ENCODE data around the gene EPN3. TPM values are rescaled to one million over a fixed set of nuclear protein-coding genes. Genes with fewer than 3 reads are reported as not detected.

Gene EPN3
- total RNA-seq, result not detected

- ChIA-PET CTCF (interaction anchor here (0.8 to 1.8 kb wide), 4 partner anchors 21 to 53 kb away, joined by 3 to 5 read pairs (median 3); partner anchors contain the start of gene CACNA1G), POLR2A (no interaction called here)
- Mint-ChIP-seq H3K36me3 (no peaks in the 10 kb centered on the region), H3K4me1 (ENCODE audit: low read depth) (peaks cover 16% of the 10 kb centered on the region), H3K27me3 (peaks cover 52% of the 10 kb centered on the region), H3K9me3 (no peaks in the 10 kb centered on the region), H3K4me3 (no peak within 1 kb of the TSS), H3K27ac (no peak within 1 kb of the TSS)
- DNase-seq, result no peak
- intact Hi-C loops (cut with micrococcal nuclease), result no loop called here
These were observed at the start of gene EPN3 for GRCh38 chr17:50532452-50533024. Gene EPN3 (plus strand): TSS chr17:50532735. CDS start chr17:50536557, 3,822 bp downstream.

GRCh38 chr17:50483266-50483665, 49.3 kb upstream of the EPN3 start:
- H3K9me3 Mint-ChIP-seq, result no peaks in the 10 kb centered on the region
- H3K36me3 Mint-ChIP-seq, result peaks cover 20% of the 10 kb centered on the region
- CTCF ChIA-PET, result interaction anchor here (0.5 to 3.4 kb wide), 10 partner anchors 17 to 179 kb away, joined by 3 to 19 read pairs (median 3); partner anchors contain the start of gene LRRC59

GRCh38 chr17:50484386-50485155, 48.0 kb upstream of the EPN3 start:
- Mint-ChIP-seq H3K27me3 (no peaks in the 10 kb centered on the region), H3K9me3 (no peaks in the 10 kb centered on the region), H3K27ac (no peak overlapping the region), H3K36me3 (peaks cover 20% of the 10 kb centered on the region), H3K4me1 (ENCODE audit: low read depth) (peaks cover 25% of the 10 kb centered on the region), H3K4me3 (no peak overlapping the region)
- no peak for DNase-seq
- ChIA-PET POLR2A (interaction anchor here (0.6 to 0.9 kb wide), 2 partner anchors 28 to 208 kb away, joined by 3 to 4 read pairs; no protein-coding TSS in a partner anchor), CTCF (interaction anchor here (0.5 to 3.4 kb wide), 9 partner anchors 13 to 357 kb away, joined by 3 to 19 read pairs (median 3); no protein-coding TSS in a partner anchor)
- intact Hi-C loops (cut with micrococcal nuclease), result no loop called here

More at GRCh38 chr17:50483266-50483665, 49.3 kb upstream of the EPN3 start:
- Mint-ChIP-seq H3K27me3 (no peaks in the 10 kb centered on the region), H3K4me1 (ENCODE audit: low read depth) (peaks cover 28% of the 10 kb centered on the region), H3K4me3 (no peak overlapping the region), H3K27ac (no peak overlapping the region)
- POLR2A ChIA-PET, result interaction anchor here (0.6 kb wide), 1 partner anchor 271 kb away, joined by 4 read pairs; no protein-coding TSS in a partner anchor
- intact Hi-C loops (cut with micrococcal nuclease), result no loop called here
- DNase-seq, result no peak

- peaks cover 12% of the 10 kb centered on the region for H3K4me1 Mint-ChIP-seq (ENCODE audit: low read depth)
- no peaks in the 10 kb centered on the region for H3K27me3 Mint-ChIP-seq
- H3K36me3 Mint-ChIP-seq, result peaks cover 17% of the 10 kb centered on the region
- no peaks in the 10 kb centered on the region for H3K9me3 Mint-ChIP-seq
- peak; percentile 47 for DNase-seq
- ChIA-PET POLR2A (interaction anchor here (0.9 kb wide), 1 partner anchor 55 kb away, joined by 3 read pairs; no protein-coding TSS in a partner anchor), CTCF (interaction anchor here (0.6 to 1.4 kb wide), 5 partner anchors 8 to 56 kb away, joined by 3 to 4 read pairs (median 4); no protein-coding TSS in a partner anchor)
- no peak overlapping the region for H3K27ac Mint-ChIP-seq
- intact Hi-C loops (cut with micrococcal nuclease), result no loop called here
- no peak overlapping the region for H3K4me3 Mint-ChIP-seq
These were observed 45.1 kb upstream of the EPN3 start for GRCh38 chr17:50487213-50488096.

GRCh38 chr17:50488880-50489279, 43.7 kb upstream of the EPN3 start:
- Mint-ChIP-seq H3K36me3 (peaks cover 11% of the 10 kb centered on the region), H3K27ac (no peak overlapping the region), H3K4me3 (no peak overlapping the region), H3K4me1 (ENCODE audit: low read depth) (peaks cover 8% of the 10 kb centered on the region), H3K9me3 (no peaks in the 10 kb centered on the region), H3K27me3 (no peaks in the 10 kb centered on the region)
- DNase-seq, result no peak
- POLR2A ChIA-PET, result no interaction called here
- CTCF ChIA-PET, result interaction anchor here (1.0 to 1.4 kb wide), 2 partner anchors 9 to 13 kb away, joined by 3 to 4 read pairs; no protein-coding TSS in a partner anchor
- intact Hi-C loops (cut with micrococcal nuclease), result no loop called here

- CTCF ChIA-PET, result no interaction called here
These were observed 41.0 kb upstream of the EPN3 start for GRCh38 chr17:50491505-50491904.

GRCh38 chr17:50492214-50492613, 40.3 kb upstream of the EPN3 start:
- Mint-ChIP-seq H3K9me3 (no peaks in the 10 kb centered on the region), H3K27ac (no peak overlapping the region), H3K4me1 (ENCODE audit: low read depth) (peaks cover 8% of the 10 kb centered on the region), H3K27me3 (peaks cover 2% of the 10 kb centered on the region), H3K4me3 (no peak overlapping the region), H3K36me3 (no peaks in the 10 kb centered on the region)
- intact Hi-C loops (cut with micrococcal nuclease), result no loop called here
- DNase-seq, result no peak
- POLR2A ChIA-PET, result no interaction called here
- CTCF ChIA-PET, result interaction anchor here (0.7 to 2.3 kb wide), 2 partner anchors 9 to 13 kb away, joined by 4 to 8 read pairs; no protein-coding TSS in a partner anchor

More at GRCh38 chr17:50491505-50491904, 41.0 kb upstream of the EPN3 start:
- H3K4me3 Mint-ChIP-seq, result no peak overlapping the region
- no peaks in the 10 kb centered on the region for H3K36me3 Mint-ChIP-seq
- H3K4me1 Mint-ChIP-seq (ENCODE audit: low read depth), result peaks cover 8% of the 10 kb centered on the region
- intact Hi-C loops (cut with micrococcal nuclease), result no loop called here
- H3K27me3 Mint-ChIP-seq, result peaks cover under 1% of the 10 kb centered on the region
- POLR2A ChIA-PET, result no interaction called here
- DNase-seq, result no peak
- H3K9me3 Mint-ChIP-seq, result no peaks in the 10 kb centered on the region
- no peak overlapping the region for H3K27ac Mint-ChIP-seq

GRCh38 chr17:50493744-50494143, 38.8 kb upstream of the EPN3 start:
- intact Hi-C loops (cut with micrococcal nuclease), result no loop called here
- POLR2A ChIA-PET, result no interaction called here
- Mint-ChIP-seq H3K36me3 (no peaks in the 10 kb centered on the region), H3K27ac (no peak overlapping the region), H3K9me3 (no peaks in the 10 kb centered on the region), H3K4me3 (no peak overlapping the region), H3K27me3 (peaks cover 2% of the 10 kb centered on the region), H3K4me1 (ENCODE audit: low read depth) (no peaks in the 10 kb centered on the region)
- CTCF ChIA-PET, result interaction anchor here (2.3 kb wide), 1 partner anchor 14 kb away, joined by 8 read pairs; no protein-coding TSS in a partner anchor
- no peak for DNase-seq

- Mint-ChIP-seq H3K27me3 (peaks cover 2% of the 10 kb centered on the region), H3K9me3 (no peaks in the 10 kb centered on the region), H3K27ac (no peak overlapping the region), H3K36me3 (no peaks in the 10 kb centered on the region), H3K4me3 (no peak overlapping the region), H3K4me1 (ENCODE audit: low read depth) (no peaks in the 10 kb centered on the region)
- ChIA-PET POLR2A (no interaction called here), CTCF (no interaction called here)
- intact Hi-C loops (cut with micrococcal nuclease), result no loop called here
- no peak for DNase-seq
These were observed 37.2 kb upstream of the EPN3 start for GRCh38 chr17:50495217-50495823.

GRCh38 chr17:50495918-50496317, 36.6 kb upstream of the EPN3 start:
- ChIA-PET POLR2A (no interaction called here), CTCF (no interaction called here)
- no peaks in the 10 kb centered on the region for H3K4me1 Mint-ChIP-seq (ENCODE audit: low read depth)
- peaks cover 2% of the 10 kb centered on the region for H3K27me3 Mint-ChIP-seq
- H3K4me3 Mint-ChIP-seq, result no peak overlapping the region
- no peak overlapping the region for H3K27ac Mint-ChIP-seq
- no peak for DNase-seq
- H3K36me3 Mint-ChIP-seq, result no peaks in the 10 kb centered on the region
- intact Hi-C loops (cut with micrococcal nuclease), result no loop called here
- no peaks in the 10 kb centered on the region for H3K9me3 Mint-ChIP-seq

- intact Hi-C loops (cut with micrococcal nuclease), result no loop called here
- no peak for DNase-seq
- ChIA-PET POLR2A (no interaction called here), CTCF (interaction anchor here (1.4 kb wide), 1 partner anchor 14 kb away, joined by 3 read pairs; no protein-coding TSS in a partner anchor)
- H3K27ac Mint-ChIP-seq, result no peak overlapping the region
- no peaks in the 10 kb centered on the region for H3K36me3 Mint-ChIP-seq
- no peaks in the 10 kb centered on the region for H3K9me3 Mint-ChIP-seq
- H3K27me3 Mint-ChIP-seq, result peaks cover 2% of the 10 kb centered on the region
- no peaks in the 10 kb centered on the region for H3K4me1 Mint-ChIP-seq (ENCODE audit: low read depth)
- H3K4me3 Mint-ChIP-seq, result no peak overlapping the region
These were observed 34.3 kb upstream of the EPN3 start for GRCh38 chr17:50498021-50498874.

Measured in activated CD4-positive, alpha-beta memory T cell treated with anti-CD3 and anti-CD28 coated beads for 36 hours (primary cell).